Fibroblast of villous mesenchyme (primary cell): Measurements from ENCODE around the gene CIC. TPM values are rescaled to one million over a fixed set of nuclear protein-coding genes. Genes with fewer than 3 reads are reported as not detected.

Experiments
- DNase-seq: peaks from one replicate; pipeline ENCODE4 v3.0.0-alpha.2; 2010; ENCODE audit warnings: low read depth
- H3K4me3 ChIP-seq: 2 replicates; pipeline ENCODE4 v1.5.1; 2011; ENCODE audit warnings: low read depth, mild to moderate bottlenecking, low read length
- CTCF ChIP-seq: IDR thresholded peaks from 2 replicates; pipeline ENCODE4 v1.5.1; 2012; ENCODE audit warnings: low read depth, mild to moderate bottlenecking, low read length; ENCODE audit not compliant: insufficient read depth
- total RNA-seq: library from RNA; depleted of rRNA; stranded (reverse); fragments of >200 nt; gene quantifications from 2 replicates; pipeline ENCODE4 v1.2.3, GENCODE V29; 2012

Gene CIC
- total RNA-seq, 1 donor = 23.7 TPM

GRCh38 chr19:42233678-42234292, 35.3 kb upstream of the CIC start:
- TF ChIP-seq CTCF = no peak
- no peak for DNase-seq
- H3K4me3 ChIP-seq = no peak overlapping the region

GRCh38 chr19:42234364-42234763, 34.7 kb upstream of the CIC start:
- DNase-seq = no peak
- TF ChIP-seq CTCF = no peak
- H3K4me3 ChIP-seq = no peak overlapping the region

GRCh38 chr19:42235181-42235580, 33.9 kb upstream of the CIC start:
- no peak overlapping the region for H3K4me3 ChIP-seq
- no peak for DNase-seq
- TF ChIP-seq CTCF = no peak

- no peak for DNase-seq
- no peak overlapping the region for H3K4me3 ChIP-seq
- no peak for TF ChIP-seq CTCF
These were observed 29.4 kb upstream of the CIC start for GRCh38 chr19:42239544-42240220.

GRCh38 chr19:42241279-42241678, 27.8 kb upstream of the CIC start:
- no peak for TF ChIP-seq CTCF
- peak overlapping the region; percentile 90 for H3K4me3 ChIP-seq
- no peak for DNase-seq

DNA sequence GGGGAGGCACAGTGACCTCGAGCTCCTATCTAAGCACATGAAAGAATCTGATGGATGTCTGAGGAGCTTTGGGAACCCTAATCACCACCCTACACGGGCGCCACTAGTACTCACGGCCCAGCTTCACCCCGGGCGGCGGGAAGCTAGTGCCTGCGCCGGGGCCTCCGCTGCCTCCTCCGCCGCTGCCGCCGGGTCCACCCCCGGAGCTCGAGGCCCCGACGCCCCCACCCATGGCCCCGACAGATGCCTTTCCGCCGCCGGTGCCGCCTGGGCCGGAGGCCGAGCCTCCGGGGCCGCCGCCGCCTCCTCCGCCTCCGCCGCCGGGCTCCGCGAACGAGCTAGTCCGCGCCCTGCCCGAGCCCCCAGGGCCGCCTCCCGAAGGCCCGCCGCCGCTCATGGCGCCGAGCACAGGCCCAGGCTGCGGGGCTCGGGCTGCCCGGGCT, 27.0 kb upstream of the CIC start:
- H3K4me3 ChIP-seq = peak overlapping the region; percentile 90
- DNase-seq = no peak
- no peak for TF ChIP-seq CTCF
